DOHH2 (cell line): ENCODE measurements around the gene ARHGAP20.

ENCODE experiments used
- H3F3A ChIP-seq: fragments of 200-600 bp; sonication (generic), shearing (Covaris generic); 2 replicates; pipeline ENCODE4 v1.6.0; 2016; ENCODE audit warnings: antibody characterized with exemption, mild to moderate bottlenecking; ENCODE audit not compliant: control insufficient read depth, insufficient read depth
- H3K27ac ChIP-seq: fragments of 200-600 bp; sonication (generic); 2 replicates; pipeline ENCODE4 v1.5.1; 2014; ENCODE audit warnings: low read depth, mild to moderate bottlenecking, low read length, moderate library complexity
- H3K27me3 ChIP-seq: fragments of 200-600 bp; sonication (generic); 2 replicates; pipeline ENCODE4 v1.6.1; 2014; ENCODE audit warnings: mild to moderate bottlenecking, low read length, mixed read lengths; ENCODE audit not compliant: control insufficient read depth
- H3K36me3 ChIP-seq: fragments of 200-600 bp; sonication (generic); 2 replicates; pipeline ENCODE4 v1.6.1; 2014; ENCODE audit warnings: mild to moderate bottlenecking, low read length, moderate library complexity, mixed read lengths; ENCODE audit not compliant: control insufficient read depth
- H3K4me1 ChIP-seq: fragments of 200-600 bp; sonication (generic); 2 replicates; pipeline ENCODE4 v1.6.1; 2014; ENCODE audit warnings: mild to moderate bottlenecking, low read length, mixed read lengths; ENCODE audit not compliant: control insufficient read depth
- H3K4me2 ChIP-seq: fragments of 200-600 bp; sonication (generic); 2 replicates; pipeline ENCODE4 v1.6.0; 2014; ENCODE audit warnings: mild to moderate bottlenecking, low read length, moderate library complexity
- H3K4me3 ChIP-seq: fragments of 200-600 bp; sonication (generic); 2 replicates; pipeline ENCODE4 v1.5.1; 2014; ENCODE audit warnings: mild to moderate bottlenecking, low read length, mixed read lengths
- H3K79me2 ChIP-seq: fragments of 200-600 bp; sonication (generic); 2 replicates; pipeline ENCODE4 v1.6.1; 2014; ENCODE audit warnings: mild to moderate bottlenecking, low read length, mixed read lengths; ENCODE audit not compliant: control insufficient read depth
- H3K9me2 ChIP-seq: fragments of 200-600 bp; sonication (generic); replicated peaks from 2 replicates; pipeline ENCODE4 v1.6.1; 2014; ENCODE audit warnings: mild to moderate bottlenecking, low read length, mixed read lengths; ENCODE audit not compliant: control insufficient read depth
- H3K9me3 ChIP-seq: fragments of 200-600 bp; sonication (generic); 2 replicates; pipeline ENCODE4 v1.6.1; 2014; ENCODE audit warnings: antibody characterized with exemption, low read length, mixed read lengths; ENCODE audit not compliant: control insufficient read depth, insufficient read depth
- H4K20me1 ChIP-seq: fragments of 200-600 bp; sonication (generic); 2 replicates; pipeline ENCODE4 v1.6.0; 2014; ENCODE audit warnings: low read depth, mild to moderate bottlenecking, antibody characterized with exemption, low read length, moderate library complexity; ENCODE audit not compliant: control insufficient read depth, insufficient read depth
- CTCF ChIP-seq: fragments of 200-600 bp; sonication (generic); IDR thresholded peaks from one replicate; pipeline ENCODE4 v1.5.1; 2014; ENCODE audit warnings: antibody characterized with exemption, mild to moderate bottlenecking, low read depth, low read length; ENCODE audit not compliant: poor library complexity, severe bottlenecking
- EZH2phosphoT487 ChIP-seq: fragments of 200-600 bp; sonication (generic); IDR thresholded peaks from 2 replicates; pipeline ENCODE4 v1.6.1; 2017; ENCODE audit warnings: borderline replicate concordance, mild to moderate bottlenecking, antibody characterized with exemption, low read length, moderate library complexity, mixed read lengths

The ARHGAP20 gene

GRCh38 chr11:110538154-110538553, 174.1 kb downstream of the ARHGAP20 start:
- Histone ChIP-seq H3K4me2 (no peak overlapping the region), H3K79me2 (no peaks in the 10 kb centered on the region), H4K20me1 (no peaks in the 10 kb centered on the region), H3K4me3 (no peak overlapping the region), H3K27ac (no peak overlapping the region), H3F3A (no peaks in the 10 kb centered on the region), H3K27me3 (no peaks in the 10 kb centered on the region), H3K4me1 (no peaks in the 10 kb centered on the region), H3K36me3 (no peaks in the 10 kb centered on the region), H3K9me2 (no peaks in the 10 kb centered on the region), H3K9me3 (no peaks in the 10 kb centered on the region)
- TF ChIP-seq CTCF (no peak), EZH2phosphoT487 (no peak)

- Histone ChIP-seq H3K36me3 (no peaks in the 10 kb centered on the region), H3K9me3 (no peaks in the 10 kb centered on the region), H3F3A (no peaks in the 10 kb centered on the region), H3K9me2 (no peaks in the 10 kb centered on the region), H3K4me1 (no peaks in the 10 kb centered on the region), H3K79me2 (no peaks in the 10 kb centered on the region), H3K27ac (no peak overlapping the region), H3K4me3 (no peak overlapping the region), H3K27me3 (no peaks in the 10 kb centered on the region), H3K4me2 (no peak overlapping the region), H4K20me1 (no peaks in the 10 kb centered on the region)
- TF ChIP-seq EZH2phosphoT487 (no peak), CTCF (no peak)
Measured at GRCh38 chr11:110530900-110531741, 181.1 kb downstream of the ARHGAP20 start.

GRCh38 chr11:110529043-110529442, 183.2 kb downstream of the ARHGAP20 start:
- H4K20me1 ChIP-seq: no peaks in the 10 kb centered on the region
- no peak for TF ChIP-seq EZH2phosphoT487
- peak; percentile 54 for TF ChIP-seq CTCF
- no peaks in the 10 kb centered on the region for H3K27me3 ChIP-seq

More at GRCh38 chr11:110529043-110529442, 183.2 kb downstream of the ARHGAP20 start:
- Histone ChIP-seq H3K4me3 (no peak overlapping the region), H3K4me2 (no peak overlapping the region), H3F3A (no peaks in the 10 kb centered on the region), H3K36me3 (no peaks in the 10 kb centered on the region), H3K4me1 (no peaks in the 10 kb centered on the region), H3K27ac (no peak overlapping the region), H3K9me2 (no peaks in the 10 kb centered on the region), H3K9me3 (no peaks in the 10 kb centered on the region), H3K79me2 (no peaks in the 10 kb centered on the region)
